Gastroesophageal sphincter (tissue), 3 donors: Measurements from ENCODE around the gene COL4A2.

ENCODE experiments used
- EP300 ChIP-seq: sonication (generic); formaldehyde crosslinking; IDR thresholded peaks from one replicate; pipeline ENCODE4 v1.6.1; 2017; ENCODE audit warnings: antibody characterized with exemption, mild to moderate bottlenecking
- POLR2A ChIP-seq, 2 donors: fragments of 450-650 bp; IDR thresholded peaks; one replicate each; pipeline ENCODE4 v1.6.1; 2017; ENCODE audit warnings: antibody characterized with exemption in 2 of 2, mild to moderate bottlenecking in 2 of 2, moderate library complexity in 1 of 2
- POLR2AphosphoS5 ChIP-seq: sonication (generic); formaldehyde crosslinking; IDR thresholded peaks from one replicate; pipeline ENCODE4 v1.6.1; 2017; ENCODE audit warnings: antibody characterized with exemption
- TF ChIP-seq, protein P1 (sequence below), 4 experiments: fragments of 200-600 bp in 2 of 4; fragments of 450-650 bp in 2 of 4; sonication (generic) in 1 of 4; IDR thresholded peaks; one replicate each; pipeline ENCODE4 v1.5.1; 2017 to 2019; ENCODE audit warnings: antibody characterized with exemption in 4 of 4, mild to moderate bottlenecking in 2 of 4, moderate library complexity in 2 of 4

DNA sequence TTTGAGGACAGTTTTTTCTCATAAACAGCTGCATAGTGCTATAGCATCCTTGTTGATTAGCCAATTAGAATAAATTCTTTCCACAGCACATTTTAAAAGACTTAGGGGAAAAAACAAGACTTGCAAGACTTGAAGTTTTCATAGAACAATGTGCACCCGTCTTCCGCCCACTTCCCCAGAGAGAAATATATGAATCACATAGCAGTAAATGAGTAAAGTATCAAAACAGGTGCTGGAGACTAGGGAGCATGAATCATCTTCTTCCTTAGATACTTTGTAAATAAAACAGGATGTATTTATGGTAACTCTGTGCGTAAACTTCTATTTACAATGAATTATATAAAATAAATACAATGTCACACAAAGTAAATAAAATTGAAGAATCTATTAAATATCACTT is 75.1 kb downstream of the COL4A2 start:
- TF ChIP-seq, protein P1, sequence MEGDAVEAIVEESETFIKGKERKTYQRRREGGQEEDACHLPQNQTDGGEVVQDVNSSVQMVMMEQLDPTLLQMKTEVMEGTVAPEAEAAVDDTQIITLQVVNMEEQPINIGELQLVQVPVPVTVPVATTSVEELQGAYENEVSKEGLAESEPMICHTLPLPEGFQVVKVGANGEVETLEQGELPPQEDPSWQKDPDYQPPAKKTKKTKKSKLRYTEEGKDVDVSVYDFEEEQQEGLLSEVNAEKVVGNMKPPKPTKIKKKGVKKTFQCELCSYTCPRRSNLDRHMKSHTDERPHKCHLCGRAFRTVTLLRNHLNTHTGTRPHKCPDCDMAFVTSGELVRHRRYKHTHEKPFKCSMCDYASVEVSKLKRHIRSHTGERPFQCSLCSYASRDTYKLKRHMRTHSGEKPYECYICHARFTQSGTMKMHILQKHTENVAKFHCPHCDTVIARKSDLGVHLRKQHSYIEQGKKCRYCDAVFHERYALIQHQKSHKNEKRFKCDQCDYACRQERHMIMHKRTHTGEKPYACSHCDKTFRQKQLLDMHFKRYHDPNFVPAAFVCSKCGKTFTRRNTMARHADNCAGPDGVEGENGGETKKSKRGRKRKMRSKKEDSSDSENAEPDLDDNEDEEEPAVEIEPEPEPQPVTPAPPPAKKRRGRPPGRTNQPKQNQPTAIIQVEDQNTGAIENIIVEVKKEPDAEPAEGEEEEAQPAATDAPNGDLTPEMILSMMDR (IDR thresholded peaks at IDR 0.05), result no peak
- TF ChIP-seq EP300 (no peak), POLR2AphosphoS5 (peak; percentile 68), POLR2A (IDR thresholded peaks at IDR 0.05) (no peak)
